Inferior parietal cortex (tissue), 1 donor: ENCODE data around the gene PARVB.
A peak's percentile ranks its signal among the peaks of the same experiment; 100 is the strongest.
"Not testable (repeated sequence)": the region's sequence is repeated elsewhere in the genome, so short reads cannot be mapped to it uniquely, and the experiment has no call there.

Experiments
- DNase-seq: peaks from one replicate; pipeline ENCODE4 v3.0.0-alpha.2; 2016; ENCODE audit errors: extremely low spot score

The PARVB gene

GRCh38 chr22:44056649-44057048, 32.5 kb downstream of the PARVB start:
- DNase-seq: not testable (repeated sequence)

- no peak for DNase-seq
Measured at GRCh38 chr22:44057401-44057987, 33.4 kb downstream of the PARVB start.

- no peak for DNase-seq
Measured at GRCh38 chr22:44063462-44064371, 39.6 kb downstream of the PARVB start.

- DNase-seq: no peak
Measured at GRCh38 chr22:44067033-44067432, 42.9 kb downstream of the PARVB start.

GRCh38 chr22:44067901-44068300, 43.8 kb downstream of the PARVB start:
- DNase-seq: no peak

- DNase-seq: no peak
Measured at GRCh38 chr22:44068422-44069191, 44.5 kb downstream of the PARVB start.

GRCh38 chr22:44070029-44070428, 45.9 kb downstream of the PARVB start:
- DNase-seq: no peak

GRCh38 chr22:44071781-44072326, 47.8 kb downstream of the PARVB start:
- no peak for DNase-seq

- no peak for DNase-seq
Measured at GRCh38 chr22:44074337-44074984, 50.4 kb downstream of the PARVB start.

GRCh38 chr22:44075022-44075421, 50.9 kb downstream of the PARVB start:
- DNase-seq: no peak

- no peak for DNase-seq
Measured at GRCh38 chr22:44075670-44076069, 51.6 kb downstream of the PARVB start.

- DNase-seq: no peak
Measured at GRCh38 chr22:44076825-44077224, 52.7 kb downstream of the PARVB start.

- DNase-seq: peak; percentile 83
Measured at GRCh38 chr22:44080936-44081861, 57.1 kb downstream of the PARVB start.

GRCh38 chr22:44082801-44083200, 58.7 kb downstream of the PARVB start:
- no peak for DNase-seq

GRCh38 chr22:44084044-44084772, 60.1 kb downstream of the PARVB start:
- DNase-seq: no peak

GRCh38 chr22:44085743-44086270, 61.7 kb downstream of the PARVB start:
- no peak for DNase-seq

- no peak for DNase-seq
Measured at GRCh38 chr22:44086271-44087088, 62.4 kb downstream of the PARVB start.

- no peak for DNase-seq
Measured at GRCh38 chr22:44087089-44087430, 63.0 kb downstream of the PARVB start.
